Endodermal cell (in vitro differentiated cells): ENCODE measurements around the gene CLEC19A. TPM values are rescaled to one million over a fixed set of nuclear protein-coding genes. Genes with fewer than 3 reads are reported as not detected.

ENCODE experiments used
- DNase-seq: peaks from one replicate; pipeline ENCODE4 v3.0.0-alpha.2; 2017
- H3K27ac ChIP-seq: 2 replicates; pipeline ENCODE4 v1.5.1; 2013; ENCODE audit warnings: mild to moderate bottlenecking, low read depth, low read length, moderate library complexity
- H3K27me3 ChIP-seq: 2 replicates; pipeline ENCODE4 v1.6.1; 2013; ENCODE audit warnings: mild to moderate bottlenecking, low read length, moderate library complexity; ENCODE audit not compliant: insufficient read depth, control insufficient read depth, poor library complexity, severe bottlenecking
- H3K36me3 ChIP-seq: 2 replicates; pipeline ENCODE4 v1.7.0; 2013; ENCODE audit warnings: mild to moderate bottlenecking, low read length, moderate library complexity; ENCODE audit not compliant: control insufficient read depth, insufficient read depth
- H3K4me1 ChIP-seq: one replicate; pipeline ENCODE4 v1.7.0; 2013; ENCODE audit warnings: low read length; ENCODE audit not compliant: control insufficient read depth, insufficient read depth
- H3K4me3 ChIP-seq: 2 replicates; pipeline ENCODE4 v1.5.1; 2013; ENCODE audit warnings: mild to moderate bottlenecking, low read length, moderate library complexity
- H3K9ac ChIP-seq: 2 replicates; pipeline ENCODE4 v1.6.1; 2013; ENCODE audit warnings: mild to moderate bottlenecking, low read length, moderate library complexity; ENCODE audit not compliant: poor library complexity, severe bottlenecking; ENCODE audit errors: extremely low read depth
- H3K9me3 ChIP-seq: 2 replicates; pipeline ENCODE4 v1.6.1; 2013; ENCODE audit warnings: mild to moderate bottlenecking, low read length, moderate library complexity; ENCODE audit not compliant: control insufficient read depth
- H3K27ac Mint-ChIP-seq: 2 replicates; pipeline ENCODE4 v1.8.0; 2020; ENCODE audit warnings: mixed read lengths
- H3K27me3 Mint-ChIP-seq: 2 replicates; pipeline ENCODE4 v1.8.0; 2021; ENCODE audit warnings: mild to moderate bottlenecking, mixed read lengths; ENCODE audit not compliant: insufficient read depth
- H3K36me3 Mint-ChIP-seq: 2 replicates; pipeline ENCODE4 v1.8.0; 2020; ENCODE audit warnings: low read depth, mixed read lengths
- H3K4me1 Mint-ChIP-seq: 2 replicates; pipeline ENCODE4 v1.8.0; 2020; ENCODE audit warnings: mixed read lengths
- H3K4me3 Mint-ChIP-seq: 2 replicates; pipeline ENCODE4 v1.8.0; 2020; ENCODE audit warnings: mild to moderate bottlenecking, moderate library complexity, mixed read lengths
- H3K9me3 Mint-ChIP-seq: 2 replicates; pipeline ENCODE4 v1.8.0; 2020; ENCODE audit warnings: mild to moderate bottlenecking, mixed read lengths
- WGBS, 2 experiments: methylation state at CpG; one replicate each; pipeline versions ENCODE4 v1.1.5 to v1.1.7; 2013; ENCODE audit warnings: missing lambda C conversion rate in 2 of 2, mixed read lengths in 1 of 2; ENCODE audit not compliant: insufficient coverage in 1 of 2, insufficient read length in 1 of 2; 5-methylcytosine and 5-hydroxymethylcytosine counted together
- total RNA-seq, 2 donors: library from RNA; stranded (reverse); fragmentation: NEBNext Ultra II Directional in 1 of 2; extraction: Animal tissue kit (Norgen Biotek cat#: 25700) in 1 of 2; gene quantifications; 2 replicates in 1 of 2; 3 replicates in 1 of 2; pipeline ENCODE4 v1.2.1, GENCODE V29; 2021
- TF ChIP-seq, protein P1 (sequence below): fragments of 200-600 bp; sonication (generic); conservative IDR thresholded peaks from 2 replicates; pipeline ENCODE4 v1.5.0; 2021; ENCODE audit warnings: antibody characterized with exemption, mild to moderate bottlenecking

Gene CLEC19A
- total RNA-seq, 2 donors from 2014 or later = 1.6 to 1.9 TPM

DNA sequence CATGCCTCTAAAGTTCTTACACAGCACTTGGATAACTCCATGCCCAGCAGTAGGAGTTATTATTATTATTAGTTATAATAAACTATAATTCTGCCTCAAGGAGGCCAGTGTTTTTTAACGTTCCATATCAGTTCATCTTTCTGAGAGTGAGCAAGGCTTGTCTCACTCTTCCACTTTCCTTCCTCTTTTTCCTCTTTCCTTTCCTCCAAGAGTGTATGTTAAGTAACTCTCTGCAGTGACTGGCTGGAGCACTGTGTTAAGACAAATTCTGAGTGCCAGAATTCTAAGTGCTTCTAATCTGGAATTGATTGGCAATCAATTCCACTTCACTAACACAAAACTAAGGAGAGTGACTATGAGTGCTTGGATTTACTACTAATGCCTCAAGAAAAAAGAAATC is 16.4 kb downstream of the CLEC19A start:
- Histone ChIP-seq H3K27me3 (no peaks in the 10 kb centered on the region), H3K9me3 (no peaks in the 10 kb centered on the region), H3K27ac (no peak overlapping the region), H3K4me1 (peaks cover 8% of the 10 kb centered on the region), H3K9ac (no peak overlapping the region), H3K4me3 (no peak overlapping the region), H3K36me3 (no peaks in the 10 kb centered on the region)
- H3K36me3 Mint-ChIP-seq = no peaks in the 10 kb centered on the region
- no peaks in the 10 kb centered on the region for H3K9me3 Mint-ChIP-seq
- no peak for DNase-seq
- H3K4me3 Mint-ChIP-seq = no peak overlapping the region
- 75 to 100% methylated on average over 1 of the region's 1 CpG for WGBS, 2 experiments
- H3K4me1 Mint-ChIP-seq = peaks cover 14% of the 10 kb centered on the region
- H3K27me3 Mint-ChIP-seq = no peaks in the 10 kb centered on the region
- H3K27ac Mint-ChIP-seq = no peak overlapping the region
- TF ChIP-seq, protein P1, sequence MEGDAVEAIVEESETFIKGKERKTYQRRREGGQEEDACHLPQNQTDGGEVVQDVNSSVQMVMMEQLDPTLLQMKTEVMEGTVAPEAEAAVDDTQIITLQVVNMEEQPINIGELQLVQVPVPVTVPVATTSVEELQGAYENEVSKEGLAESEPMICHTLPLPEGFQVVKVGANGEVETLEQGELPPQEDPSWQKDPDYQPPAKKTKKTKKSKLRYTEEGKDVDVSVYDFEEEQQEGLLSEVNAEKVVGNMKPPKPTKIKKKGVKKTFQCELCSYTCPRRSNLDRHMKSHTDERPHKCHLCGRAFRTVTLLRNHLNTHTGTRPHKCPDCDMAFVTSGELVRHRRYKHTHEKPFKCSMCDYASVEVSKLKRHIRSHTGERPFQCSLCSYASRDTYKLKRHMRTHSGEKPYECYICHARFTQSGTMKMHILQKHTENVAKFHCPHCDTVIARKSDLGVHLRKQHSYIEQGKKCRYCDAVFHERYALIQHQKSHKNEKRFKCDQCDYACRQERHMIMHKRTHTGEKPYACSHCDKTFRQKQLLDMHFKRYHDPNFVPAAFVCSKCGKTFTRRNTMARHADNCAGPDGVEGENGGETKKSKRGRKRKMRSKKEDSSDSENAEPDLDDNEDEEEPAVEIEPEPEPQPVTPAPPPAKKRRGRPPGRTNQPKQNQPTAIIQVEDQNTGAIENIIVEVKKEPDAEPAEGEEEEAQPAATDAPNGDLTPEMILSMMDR = no peak

DNA sequence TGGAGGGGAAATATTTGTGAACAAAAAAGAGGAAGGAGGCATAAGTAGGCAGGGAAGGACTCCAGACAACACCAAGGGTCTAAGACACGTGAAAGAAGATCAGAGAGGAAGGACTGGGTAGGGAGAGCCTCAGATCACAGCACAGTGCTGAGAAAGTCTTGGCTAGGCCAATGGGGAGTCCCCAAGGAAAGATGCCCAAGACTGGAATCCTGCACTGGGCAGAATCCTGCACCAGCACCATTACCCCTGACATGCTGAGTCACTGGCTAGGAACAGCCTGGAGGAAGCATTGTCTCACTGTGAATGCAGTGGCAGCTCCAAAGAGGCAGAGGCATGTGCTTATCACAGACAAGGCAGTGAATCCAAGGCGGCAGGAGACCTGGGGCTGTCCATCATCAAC is 19.2 kb downstream of the CLEC19A start:
- Mint-ChIP-seq H3K4me3 (no peak overlapping the region), H3K27ac (peak overlapping the region; percentile 27), H3K9me3 (no peaks in the 10 kb centered on the region), H3K36me3 (no peaks in the 10 kb centered on the region), H3K4me1 (peaks cover 7% of the 10 kb centered on the region), H3K27me3 (no peaks in the 10 kb centered on the region)
- 63 to 76% methylated on average over 2 of the region's 2 CpGs for WGBS, 2 experiments
- H3K36me3 ChIP-seq = no peaks in the 10 kb centered on the region
- TF ChIP-seq, protein P1 = no peak
- no peak overlapping the region for H3K4me3 ChIP-seq
- DNase-seq = peak; percentile 74
- no peaks in the 10 kb centered on the region for H3K9me3 ChIP-seq
- H3K9ac ChIP-seq = no peak overlapping the region
- no peaks in the 10 kb centered on the region for H3K27me3 ChIP-seq
- peaks cover 5% of the 10 kb centered on the region for H3K4me1 ChIP-seq
- no peak overlapping the region for H3K27ac ChIP-seq

DNA sequence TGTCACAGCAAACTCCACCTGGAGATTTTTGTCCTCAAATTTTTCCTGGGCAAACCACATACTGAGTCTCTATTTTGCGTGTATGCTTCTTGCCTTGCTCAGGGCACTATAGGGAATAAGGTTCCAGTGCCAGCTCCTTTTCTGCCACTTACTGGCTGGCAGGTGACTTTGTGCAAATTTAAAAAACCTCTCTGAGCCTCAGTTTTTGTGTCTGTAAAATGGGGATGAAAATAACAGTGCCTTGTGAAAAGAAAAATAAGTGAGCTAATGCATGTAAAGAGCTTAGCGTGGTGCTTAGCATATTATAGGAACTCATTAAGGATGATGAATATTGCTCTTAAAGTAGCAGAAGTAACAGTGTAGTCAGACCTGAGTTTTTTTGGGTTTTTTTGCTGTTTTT is 19.9 kb downstream of the CLEC19A start:
- TF ChIP-seq, protein P1 = no peak
- WGBS, 2 experiments = 98 to 100% methylated on average over 2 of the region's 2 CpGs
- Mint-ChIP-seq H3K27ac (no peak overlapping the region), H3K4me1 (peaks cover 7% of the 10 kb centered on the region), H3K27me3 (no peaks in the 10 kb centered on the region), H3K9me3 (no peaks in the 10 kb centered on the region), H3K36me3 (no peaks in the 10 kb centered on the region), H3K4me3 (no peak overlapping the region)
- H3K4me3 ChIP-seq = no peak overlapping the region
- no peaks in the 10 kb centered on the region for H3K27me3 ChIP-seq
- H3K9ac ChIP-seq = no peak overlapping the region
- DNase-seq = no peak
- no peak overlapping the region for H3K27ac ChIP-seq
- H3K36me3 ChIP-seq = no peaks in the 10 kb centered on the region
- H3K9me3 ChIP-seq = no peaks in the 10 kb centered on the region
- H3K4me1 ChIP-seq = peaks cover 5% of the 10 kb centered on the region
